ENCODE measurements around the gene CDH3. TPM values are rescaled to one million over a fixed set of nuclear protein-coding genes. Genes with fewer than 3 reads are reported as not detected.
A peak's percentile ranks its signal among the peaks of the same experiment; 100 is the strongest.

Gene CDH3
- total and polyA plus RNA-seq, 2 experiments from 2014 or later, result 78.0 to 210 TPM

- H3K4me3 Mint-ChIP-seq, result no peak overlapping the region
- peaks cover 47% of the 10 kb centered on the region for H3K36me3 Mint-ChIP-seq (ENCODE audit: low read depth)
- H3K27me3 ChIP-seq (ENCODE audit: insufficient read depth), result no peaks in the 10 kb centered on the region
- DNase-seq (ENCODE audit: low spot score) (no peak), ATAC-seq (no peak)
- H3K4me2 ChIP-seq, result no peak overlapping the region
- H3K27me3 Mint-ChIP-seq (ENCODE audit: insufficient read depth, low read depth, poor library complexity), result peaks cover 15% of the 10 kb centered on the region
- peaks cover 11% of the 10 kb centered on the region; the same call in 1 of the 2 replicates for H4K20me1 ChIP-seq (replicated peaks; ENCODE audit: insufficient read depth)
- H3K79me2 ChIP-seq (replicated peaks; ENCODE audit: insufficient read depth), result peaks cover 85% of the 10 kb centered on the region
- peaks cover 40% of the 10 kb centered on the region for H3K4me1 ChIP-seq (ENCODE audit: insufficient read depth)
- no peaks in the 10 kb centered on the region for H3K9me3 Mint-ChIP-seq
- H3K9me2 ChIP-seq (ENCODE audit: insufficient read depth), result no peaks in the 10 kb centered on the region
- no peak overlapping the region for H3K27ac ChIP-seq (ENCODE audit: low read depth)
- no peaks in the 10 kb centered on the region for H3K36me3 ChIP-seq (ENCODE audit: insufficient read depth)
- H3F3A ChIP-seq (replicated peaks; ENCODE audit: low read depth), result peaks cover 13% of the 10 kb centered on the region; the same call in 1 of the 2 replicates
- H2AFZ ChIP-seq, result no peak overlapping the region
- no peak overlapping the region for H3K4me3 ChIP-seq
- no peak for TF ChIP-seq EZH2 (IDR thresholded peaks at IDR 0.05; ENCODE audit: low read depth, unreplicated experiment)
- TF ChIP-seq NANOG (IDR thresholded peaks at IDR 0.05; ENCODE audit: borderline replicate concordance), result no peak
- TF ChIP-seq ZNF331 (CRISPR knock-in tag; IDR thresholded peaks at IDR 0.05; ENCODE audit: low read depth), result no peak
- TF ChIP-seq POLR2AphosphoS5 (IDR thresholded peaks at IDR 0.05; ENCODE audit: low read depth), result no peak
- H3K27ac Mint-ChIP-seq, result peak overlapping the region; percentile 90
- H3K4me1 Mint-ChIP-seq, result peaks cover 57% of the 10 kb centered on the region
Observed at GRCh38 chr16:68746951-68747350, 101.8 kb downstream of the CDH3 start.

GRCh38 chr16:68749432-68749831, 104.3 kb downstream of the CDH3 start:
- TF ChIP-seq EZH2 (IDR thresholded peaks at IDR 0.05; ENCODE audit: low read depth, unreplicated experiment), result no peak
- no peak for TF ChIP-seq ETS1 (IDR thresholded peaks at IDR 0.05)
- no peak for TF ChIP-seq ZNF114 (CRISPR knock-in tag; IDR thresholded peaks at IDR 0.05)
- no peak for TF ChIP-seq CREB1 (CRISPR knock-in tag; IDR thresholded peaks at IDR 0.05; ENCODE audit: low read depth)
- peak; percentile 38 to 77 for TF ChIP-seq CTCF (conservative IDR thresholded peaks at IDR 0.05; ENCODE audit: low read depth in 2 of 2)
- TF ChIP-seq NANOG (IDR thresholded peaks at IDR 0.05; ENCODE audit: borderline replicate concordance), result no peak

More at GRCh38 chr16:68749432-68749831, 104.3 kb downstream of the CDH3 start:
- Histone ChIP-seq H3K9me2 (ENCODE audit: insufficient read depth) (no peaks in the 10 kb centered on the region), H3K4me1 (ENCODE audit: insufficient read depth) (peaks cover 35% of the 10 kb centered on the region), H4K20me1 (replicated peaks; ENCODE audit: insufficient read depth) (peaks cover 11% of the 10 kb centered on the region; the same call in 1 of the 2 replicates), H3K4me3 (no peak overlapping the region), H2AFZ (no peak overlapping the region), H3F3A (replicated peaks; ENCODE audit: low read depth) (peaks cover 7% of the 10 kb centered on the region; the same call in 1 of the 2 replicates), H3K79me2 (replicated peaks; ENCODE audit: insufficient read depth) (peaks cover 88% of the 10 kb centered on the region), H3K27ac (ENCODE audit: low read depth) (peak overlapping the region; percentile 86), H3K27me3 (ENCODE audit: insufficient read depth) (no peaks in the 10 kb centered on the region), H3K36me3 (ENCODE audit: insufficient read depth) (no peaks in the 10 kb centered on the region), H3K4me2 (no peak overlapping the region)
- peak; percentile 65 for DNase-seq (ENCODE audit: low spot score)
- no peaks in the 10 kb centered on the region for H3K9me3 Mint-ChIP-seq
- H3K27me3 Mint-ChIP-seq (ENCODE audit: insufficient read depth, low read depth, poor library complexity), result peaks cover 5% of the 10 kb centered on the region
- H3K4me1 Mint-ChIP-seq, result peaks cover 46% of the 10 kb centered on the region
- peaks cover 47% of the 10 kb centered on the region for H3K36me3 Mint-ChIP-seq (ENCODE audit: low read depth)
- peak; percentile 66 for ATAC-seq
- H3K27ac Mint-ChIP-seq, result peak overlapping the region; percentile 17
- H3K4me3 Mint-ChIP-seq, result no peak overlapping the region

Small RNA genes lying within 50 kb of the gene (small RNA-seq; reads per million reads assigned to genes)
- gene HSPE1P5 (ENCODE audit: low replicate concordance), result not detected
- not detected for gene RF01233 (ENCODE audit: low replicate concordance)
- gene RNA5SP429 (ENCODE audit: low replicate concordance), result not detected

Other genes with a start within 250 kb of the CDH3 start
- 0.31 and 0.83 TPM in 2 replicates for gene SMPD3, start 196.8 kb upstream of the CDH3 start, total RNA-seq (2014; rRNA removed; shearing (Covaris generic))
- 0.57 and 0.68 TPM in 2 replicates for gene SMPD3, start 196.8 kb upstream of the CDH3 start, polyA plus RNA-seq (2016; fragmentation: Nextera tagmentation; extraction: Ambion mirVana)
- 14.6 and 20.5 TPM in 2 replicates for gene ZFP90, start 106.0 kb upstream of the CDH3 start, total RNA-seq (2014; rRNA removed; shearing (Covaris generic))
- gene ZFP90, start 106.0 kb upstream of the CDH3 start, polyA plus RNA-seq (2016; fragmentation: Nextera tagmentation; extraction: Ambion mirVana), result 10.0 and 12.8 TPM in 2 replicates
- 142 TPM in 2 replicates for gene CDH1, start 92.0 kb downstream of the CDH3 start, total RNA-seq (2014; rRNA removed; shearing (Covaris generic))
- gene CDH1, start 92.0 kb downstream of the CDH3 start, polyA plus RNA-seq (2016; fragmentation: Nextera tagmentation; extraction: Ambion mirVana), result 58.1 and 64.1 TPM in 2 replicates
- gene TANGO6, start 198.2 kb downstream of the CDH3 start, total RNA-seq (2014; rRNA removed; shearing (Covaris generic)), result 18.8 and 23.2 TPM in 2 replicates
- 5.5 and 7.2 TPM in 2 replicates for gene TANGO6, start 198.2 kb downstream of the CDH3 start, polyA plus RNA-seq (2016; fragmentation: Nextera tagmentation; extraction: Ambion mirVana)

Data from GM23338 (cell line).